HG03575 (cell line): ENCODE results near the gene CNTNAP4.

Source experiments
- ATAC-seq: cut with Tn5 transposase; IDR thresholded peaks from one replicate; pipeline ENCODE4 v1.9.1; 2021; ENCODE audit not compliant: unreplicated experiment, insufficient number of reproducible peaks, low FRiP score; ENCODE audit errors: extremely low read depth

Gene CNTNAP4

GRCh38 chr16:76378020-76378419 is 100.8 kb downstream of the CNTNAP4 start:
- ATAC-seq: no peak

- no peak for ATAC-seq
Measured at GRCh38 chr16:76381096-76381495, 103.9 kb downstream of the CNTNAP4 start.

GRCh38 chr16:76385601-76386230 is 108.5 kb downstream of the CNTNAP4 start:
- ATAC-seq: no peak

GRCh38 chr16:76386784-76387183 is 109.6 kb downstream of the CNTNAP4 start:
- no peak for ATAC-seq

- no peak for ATAC-seq
Measured at GRCh38 chr16:76387994-76388393, 110.8 kb downstream of the CNTNAP4 start.

GRCh38 chr16:76389126-76389525 is 111.9 kb downstream of the CNTNAP4 start:
- no peak for ATAC-seq

GRCh38 chr16:76390476-76390875 is 113.3 kb downstream of the CNTNAP4 start:
- no peak for ATAC-seq

- no peak for ATAC-seq
Measured at GRCh38 chr16:76396977-76397376, 119.8 kb downstream of the CNTNAP4 start.

- ATAC-seq: no peak
Measured at GRCh38 chr16:76409706-76410105, 132.5 kb downstream of the CNTNAP4 start.

GRCh38 chr16:76421571-76421970 is 144.4 kb downstream of the CNTNAP4 start:
- ATAC-seq: no peak

- no peak for ATAC-seq
Measured at GRCh38 chr16:76428858-76429257, 151.7 kb downstream of the CNTNAP4 start.

GRCh38 chr16:76441391-76441790 is 164.2 kb downstream of the CNTNAP4 start:
- ATAC-seq: no peak

GRCh38 chr16:76441876-76442275 is 164.7 kb downstream of the CNTNAP4 start:
- ATAC-seq: no peak

- ATAC-seq: no peak
Measured at GRCh38 chr16:76443973-76444372, 166.8 kb downstream of the CNTNAP4 start.

- no peak for ATAC-seq
Measured at GRCh38 chr16:76444832-76445231, 167.6 kb downstream of the CNTNAP4 start.

- ATAC-seq: no peak
Measured at GRCh38 chr16:76445815-76446214, 168.6 kb downstream of the CNTNAP4 start.

GRCh38 chr16:76446251-76446650 is 169.1 kb downstream of the CNTNAP4 start:
- ATAC-seq: no peak

GRCh38 chr16:76450890-76451289 is 173.7 kb downstream of the CNTNAP4 start:
- ATAC-seq: no peak

GRCh38 chr16:76455257-76455656 is 178.1 kb downstream of the CNTNAP4 start:
- no peak for ATAC-seq

GRCh38 chr16:76456016-76456415 is 178.8 kb downstream of the CNTNAP4 start:
- ATAC-seq: no peak

- ATAC-seq: no peak
Measured at GRCh38 chr16:76459111-76459510, 181.9 kb downstream of the CNTNAP4 start.
